ENCODE data around the gene LRRC4B. TPM values are rescaled to one million over a fixed set of nuclear protein-coding genes. Genes with fewer than 3 reads are reported as not detected.

The LRRC4B gene
- total RNA-seq, 1 donor: not detected

GRCh38 chr19:50481351-50482149 is 86.7 kb downstream of the LRRC4B start:
- no peak overlapping the region for H3K4me3 ChIP-seq (ENCODE audit: low read depth, low read length)
- no peak for TF ChIP-seq CTCF (IDR thresholded peaks at IDR 0.05; ENCODE audit: insufficient read depth, low read depth, low read length)
- no peak for DNase-seq (ENCODE audit: low read depth)

DNA sequence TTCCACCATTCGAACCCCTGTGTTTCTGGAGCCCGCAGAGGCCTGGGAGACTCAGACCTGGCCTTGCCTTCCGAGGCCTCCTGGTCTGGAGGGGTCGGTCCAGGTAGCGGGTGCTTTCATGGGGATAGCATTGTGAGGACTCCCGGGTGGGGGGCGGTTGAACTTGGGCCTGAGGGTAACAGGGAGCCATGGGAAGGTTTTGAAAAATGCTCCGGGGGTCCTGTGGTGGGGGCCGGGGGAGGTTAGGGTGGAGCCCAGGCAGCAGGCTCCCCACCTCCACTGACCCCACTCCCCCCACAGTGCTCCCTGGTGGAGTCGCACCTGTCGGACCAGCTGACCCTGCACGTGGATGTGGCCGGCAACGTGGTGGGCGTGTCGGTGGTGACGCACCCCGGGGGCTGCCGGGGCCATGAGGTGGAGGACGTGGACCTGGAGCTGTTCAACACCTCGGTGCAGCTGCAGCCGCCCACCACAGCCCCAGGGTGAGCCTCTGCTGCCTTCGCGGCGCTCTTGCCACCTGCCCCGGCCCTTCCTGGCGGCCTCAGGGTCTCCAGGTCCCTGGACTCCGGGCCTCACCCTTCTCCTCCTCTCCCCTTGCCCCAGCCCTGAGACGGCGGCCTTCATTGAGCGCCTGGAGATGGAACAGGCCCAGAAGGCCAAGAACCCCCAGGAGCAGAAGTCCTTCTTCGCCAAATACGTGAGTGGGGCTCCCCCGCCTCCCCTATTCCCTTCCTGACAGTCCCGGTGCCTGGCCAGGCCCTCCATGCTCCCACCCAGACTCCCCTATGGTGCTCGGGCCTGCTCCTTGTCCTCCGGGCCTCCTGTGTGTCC is 87.7 kb downstream of the LRRC4B start:
- TF ChIP-seq CTCF (IDR thresholded peaks at IDR 0.05; ENCODE audit: insufficient read depth, low read depth, low read length): no peak
- DNase-seq (ENCODE audit: low read depth): no peak
- no peak overlapping the region for H3K4me3 ChIP-seq (ENCODE audit: low read depth, low read length)

- no peak overlapping the region for H3K4me3 ChIP-seq (ENCODE audit: low read depth, low read length)
- no peak for DNase-seq (ENCODE audit: low read depth)
- no peak for TF ChIP-seq CTCF (IDR thresholded peaks at IDR 0.05; ENCODE audit: insufficient read depth, low read depth, low read length)
These were observed 88.4 kb downstream of the LRRC4B start for GRCh38 chr19:50479761-50480251.

- DNase-seq (ENCODE audit: low read depth): peak; percentile 42
- no peak overlapping the region for H3K4me3 ChIP-seq (ENCODE audit: low read depth, low read length)
- TF ChIP-seq CTCF (IDR thresholded peaks at IDR 0.05; ENCODE audit: insufficient read depth, low read depth, low read length): peak; percentile 62
These were observed 89.1 kb downstream of the LRRC4B start for GRCh38 chr19:50478901-50479715.

DNA sequence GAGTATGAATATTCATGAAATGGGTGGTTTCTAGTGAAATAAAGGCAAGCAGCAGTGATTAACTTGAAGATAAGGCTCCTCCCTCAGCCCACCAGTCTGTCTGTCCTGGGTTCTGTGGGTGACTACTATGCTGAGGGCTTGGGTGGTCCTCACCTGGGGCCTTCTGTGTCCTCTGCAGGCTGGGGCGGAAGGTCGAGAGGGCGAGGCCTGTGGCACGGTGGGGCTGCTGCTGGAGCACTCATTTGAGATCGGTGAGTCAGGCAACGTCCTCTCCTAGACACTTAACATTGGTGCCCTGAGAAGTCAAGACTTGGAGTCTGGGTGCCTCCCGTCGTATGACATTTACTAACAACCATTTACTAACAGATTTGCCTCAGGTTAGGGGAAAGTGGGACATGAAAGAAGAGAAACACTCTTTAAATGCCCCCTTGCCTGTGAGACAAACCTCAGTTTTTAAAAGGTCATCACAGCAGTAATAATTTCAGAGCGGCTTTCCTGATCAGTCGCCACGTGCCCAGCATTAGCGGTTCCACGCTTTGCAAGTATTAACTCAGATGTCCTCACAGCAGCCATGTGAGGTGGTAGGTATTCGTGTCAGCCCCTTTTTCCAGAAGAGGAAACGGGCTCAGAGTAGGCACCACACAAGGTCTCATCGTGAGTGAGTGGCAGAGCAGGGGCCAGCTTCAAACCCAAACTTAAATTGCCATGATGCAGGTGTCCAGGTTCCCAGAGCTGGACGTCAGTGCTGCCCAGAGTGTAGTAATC is 90.3 kb downstream of the LRRC4B start:
- no peak overlapping the region for H3K4me3 ChIP-seq (ENCODE audit: low read depth, low read length)
- TF ChIP-seq CTCF (IDR thresholded peaks at IDR 0.05; ENCODE audit: insufficient read depth, low read depth, low read length): no peak
- no peak for DNase-seq (ENCODE audit: low read depth)

- peak overlapping the region; percentile 95 for H3K4me3 ChIP-seq (ENCODE audit: low read depth, low read length)
- no peak for TF ChIP-seq CTCF (IDR thresholded peaks at IDR 0.05; ENCODE audit: insufficient read depth, low read depth, low read length)
These were observed 91.4 kb downstream of the LRRC4B start for GRCh38 chr19:50476907-50477238.

More at GRCh38 chr19:50476907-50477238, 91.4 kb downstream of the LRRC4B start:
- DNase-seq (ENCODE audit: low read depth): no peak

Measured in fibroblast of villous mesenchyme (primary cell).